Right lobe of liver (tissue), 6 donors: ENCODE data around the gene WDFY1. TPM values are rescaled to one million over a fixed set of nuclear protein-coding genes. Genes with fewer than 3 reads are reported as not detected.
A peak's percentile ranks its signal among the peaks of the same experiment; 100 is the strongest.

ENCODE experiments used
- ATAC-seq, 4 donors: fragments of 200-7000 bp; cut with Tn5 transposase; one replicate each; pipeline ENCODE4 v1.9.1; 2020; ENCODE audit warnings: mild to moderate bottlenecking in 4 of 4, moderate library complexity in 4 of 4
- DNase-seq, 3 donors: peaks; one replicate each; pipeline ENCODE4 v3.0.0-alpha.2; 2020
- H3K27ac ChIP-seq, 3 donors: fragments of 200-600 bp; one replicate each; pipeline ENCODE4 v1.8.0; 2022
- H3K27me3 ChIP-seq, 2 donors: fragments of 200-600 bp; one replicate each; pipeline ENCODE4 v1.8.0; 2022
- H3K36me3 ChIP-seq, 4 donors: fragments of 200-600 bp; sonication (generic) in 1 of 4; one replicate each; pipeline versions ENCODE4 v1.5.1 to v1.8.0; 2017 to 2022; ENCODE audit warnings: control low read depth in 1 of 4
- H3K4me1 ChIP-seq, 4 donors: fragments of 200-600 bp; sonication (generic) in 1 of 4; one replicate each; pipeline versions ENCODE4 v1.5.1 to v1.8.0; 2017 to 2022; ENCODE audit warnings: control low read depth in 1 of 4
- H3K4me3 ChIP-seq, 3 donors: fragments of 200-600 bp; one replicate each; pipeline ENCODE4 v1.8.0; 2022
- H3K9me3 ChIP-seq, 4 donors: fragments of 200-600 bp; sonication (generic) in 1 of 4; one replicate each; pipeline versions ENCODE4 v1.5.1 to v1.8.0; 2017 to 2022; ENCODE audit warnings: control low read depth in 1 of 4
- POLR2A ChIP-seq: fragments of 450-650 bp; IDR thresholded peaks from one replicate; pipeline ENCODE4 v1.6.1; 2017; ENCODE audit warnings: antibody characterized with exemption, mild to moderate bottlenecking
- WGBS: methylation state at CpG from one replicate; pipeline ENCODE4 v1.1.6; 2018; ENCODE audit warnings: low coverage, low lambda C conversion rate; ENCODE audit not compliant: insufficient coverage; ENCODE audit errors: missing lambda C conversion rate; 5-methylcytosine and 5-hydroxymethylcytosine counted together
- intact Hi-C, 2 donors: fragments of 100-400 bp; cut with DNase I; formaldehyde crosslinking; loops; one replicate each; pipeline versions ENCODE4 v1.11.2 to v1.14.1; 2022
- total RNA-seq, 6 experiments: library from RNA; depleted of rRNA in 2 of 6; stranded (reverse); fragments of >200 nt in 2 of 6; fragmentation: NEBNext Ultra II Directional in 3 of 6; extraction: Animal tissue kit (Norgen Biotek cat#: 25700) in 3 of 6; gene quantifications; one replicate each; pipeline versions ENCODE4 v1.1.0 to v1.2.4, GENCODE V29; 2016 to 2023
- TF ChIP-seq, protein P1 (sequence below), 4 donors: fragments of 200-600 bp in 3 of 4; fragments of 450-650 bp in 1 of 4; IDR thresholded peaks; one replicate each; pipeline versions ENCODE4 v1.5.1 to v1.8.0; 2016 to 2022; ENCODE audit warnings: antibody characterized with exemption in 4 of 4, mild to moderate bottlenecking in 2 of 4
- donor health status: DM: no; HTN: yes; CAD: no.
- donor health status: DM: no; HTN: no; CAD: no.
- donor health status: DM: no; HTN: no; CAD: no.
- donor health status: DM: no; HTN: yes; CAD: no.
- donor health status: DM: no; HTN: yes; CAD: no.

WDFY1 gene
- total RNA-seq, 6 experiments from 2014 or later: 19.7 to 28.0 (median 21.4) TPM

DNA sequence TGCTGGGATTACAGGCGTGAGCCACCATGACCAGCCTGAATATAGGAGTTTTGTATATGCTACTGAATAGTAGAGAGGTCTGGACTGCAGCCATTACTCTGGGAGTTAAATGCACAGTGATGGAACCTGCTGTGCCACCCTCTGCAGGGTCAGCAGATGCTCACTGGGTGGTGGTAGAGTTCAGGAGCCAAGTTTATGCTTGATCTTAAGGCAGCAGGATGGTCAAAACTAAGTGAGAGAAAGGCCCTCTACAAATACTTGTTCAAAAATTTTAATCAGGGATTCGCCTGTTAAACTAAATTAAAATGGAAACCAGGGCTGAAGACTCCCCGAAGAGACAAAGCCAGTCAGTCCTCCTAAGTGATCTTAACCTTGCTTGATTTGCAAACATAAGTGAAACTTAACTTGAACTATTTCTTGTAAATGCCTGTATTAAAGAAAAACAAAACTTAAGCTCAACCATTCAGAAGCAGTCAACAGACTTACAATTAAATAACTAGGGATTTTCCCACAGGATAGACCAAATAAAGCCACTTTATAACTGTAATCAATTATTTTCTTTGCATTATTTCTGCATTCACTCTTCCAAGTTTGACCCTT, 4.2 kb upstream of the WDFY1 start:
- no peaks in the 10 kb centered on the region for H3K36me3 ChIP-seq
- no peak for ATAC-seq
- TF ChIP-seq, protein P1, sequence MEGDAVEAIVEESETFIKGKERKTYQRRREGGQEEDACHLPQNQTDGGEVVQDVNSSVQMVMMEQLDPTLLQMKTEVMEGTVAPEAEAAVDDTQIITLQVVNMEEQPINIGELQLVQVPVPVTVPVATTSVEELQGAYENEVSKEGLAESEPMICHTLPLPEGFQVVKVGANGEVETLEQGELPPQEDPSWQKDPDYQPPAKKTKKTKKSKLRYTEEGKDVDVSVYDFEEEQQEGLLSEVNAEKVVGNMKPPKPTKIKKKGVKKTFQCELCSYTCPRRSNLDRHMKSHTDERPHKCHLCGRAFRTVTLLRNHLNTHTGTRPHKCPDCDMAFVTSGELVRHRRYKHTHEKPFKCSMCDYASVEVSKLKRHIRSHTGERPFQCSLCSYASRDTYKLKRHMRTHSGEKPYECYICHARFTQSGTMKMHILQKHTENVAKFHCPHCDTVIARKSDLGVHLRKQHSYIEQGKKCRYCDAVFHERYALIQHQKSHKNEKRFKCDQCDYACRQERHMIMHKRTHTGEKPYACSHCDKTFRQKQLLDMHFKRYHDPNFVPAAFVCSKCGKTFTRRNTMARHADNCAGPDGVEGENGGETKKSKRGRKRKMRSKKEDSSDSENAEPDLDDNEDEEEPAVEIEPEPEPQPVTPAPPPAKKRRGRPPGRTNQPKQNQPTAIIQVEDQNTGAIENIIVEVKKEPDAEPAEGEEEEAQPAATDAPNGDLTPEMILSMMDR (IDR thresholded peaks at IDR 0.05): no peak
- TF ChIP-seq POLR2A: no peak
- 64% methylated on average over 2 of the region's 3 CpGs for WGBS
- no peak for DNase-seq
- H3K27ac ChIP-seq: no peak overlapping the region
- H3K4me3 ChIP-seq: no peak overlapping the region
- H3K27me3 ChIP-seq: no peaks in the 10 kb centered on the region
- H3K4me1 ChIP-seq: no peaks in the 10 kb centered on the region
- intact Hi-C loops: no loop called here
- H3K9me3 ChIP-seq: no peaks in the 10 kb centered on the region

DNA sequence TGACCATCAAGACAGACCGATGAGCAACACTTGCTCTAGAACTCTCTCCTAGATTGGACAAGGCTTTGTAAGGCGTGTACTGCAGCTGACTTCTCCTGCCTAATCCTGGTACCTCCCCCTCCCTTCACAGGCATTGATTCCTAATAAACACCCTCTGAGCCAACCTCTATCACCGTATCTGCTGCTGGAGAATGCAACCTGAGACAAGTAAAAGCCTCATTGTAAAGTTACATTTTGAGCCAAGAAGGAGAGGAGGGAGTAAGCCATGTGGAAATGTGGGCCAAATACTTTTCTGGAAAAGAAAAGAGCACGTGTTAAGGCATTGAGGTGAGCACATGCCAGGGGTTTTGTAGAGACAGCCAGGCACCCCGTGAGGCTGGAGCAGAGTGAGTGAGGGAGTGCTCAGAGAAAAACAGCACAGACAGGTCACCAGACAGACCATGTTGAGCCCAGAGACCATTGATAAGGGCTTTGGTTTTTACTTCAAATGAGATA, 2.6 kb upstream of the WDFY1 start:
- DNase-seq (no peak), ATAC-seq (no peak)
- Histone ChIP-seq H3K9me3 (no peaks in the 10 kb centered on the region), H3K27me3 (no peaks in the 10 kb centered on the region), H3K4me1 (peaks cover 0 to 9% (median 0%) of the 10 kb centered on the region in 4 donors), H3K4me3 (no peak overlapping the region), H3K27ac (no peak overlapping the region), H3K36me3 (no peaks in the 10 kb centered on the region)
- TF ChIP-seq POLR2A: no peak
- TF ChIP-seq, protein P1 (IDR thresholded peaks at IDR 0.05): no peak
- WGBS: 68% methylated on average over 5 of the region's 5 CpGs
- intact Hi-C loops: no loop called here

DNA sequence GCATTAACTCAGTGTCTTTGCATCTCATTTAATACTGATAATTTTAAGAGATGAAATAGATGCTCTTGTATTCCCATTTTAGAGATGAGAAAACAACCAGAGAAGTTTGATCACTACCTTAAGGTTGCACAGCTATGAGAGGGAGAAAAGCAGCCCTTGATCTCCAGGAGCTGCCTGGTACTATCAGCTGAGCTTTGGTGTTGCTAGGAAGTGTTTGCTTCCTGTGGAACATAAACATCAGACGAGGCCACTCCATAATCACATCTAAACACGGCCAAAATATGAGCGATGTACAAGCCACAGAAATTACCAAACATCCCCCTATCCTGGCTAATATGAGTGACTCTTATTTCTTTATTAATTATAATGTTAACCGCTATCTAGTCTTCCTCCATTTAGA, 620 bp upstream of the WDFY1 start:
- no peaks in the 10 kb centered on the region for H3K36me3 ChIP-seq
- no peaks in the 10 kb centered on the region for H3K9me3 ChIP-seq
- no peaks in the 10 kb centered on the region for H3K27me3 ChIP-seq
- DNase-seq: no peak
- WGBS: 60% methylated on average over 3 of the region's 4 CpGs
- H3K4me1 ChIP-seq: peaks cover 0 to 9% (median 0%) of the 10 kb centered on the region in 4 donors
- H3K27ac ChIP-seq: no peak overlapping the region
- no peak for ATAC-seq
- no peak overlapping the region for H3K4me3 ChIP-seq
- intact Hi-C loops: no loop called here
- TF ChIP-seq POLR2A: no peak
- TF ChIP-seq, protein P1 (IDR thresholded peaks at IDR 0.05): no peak

DNA sequence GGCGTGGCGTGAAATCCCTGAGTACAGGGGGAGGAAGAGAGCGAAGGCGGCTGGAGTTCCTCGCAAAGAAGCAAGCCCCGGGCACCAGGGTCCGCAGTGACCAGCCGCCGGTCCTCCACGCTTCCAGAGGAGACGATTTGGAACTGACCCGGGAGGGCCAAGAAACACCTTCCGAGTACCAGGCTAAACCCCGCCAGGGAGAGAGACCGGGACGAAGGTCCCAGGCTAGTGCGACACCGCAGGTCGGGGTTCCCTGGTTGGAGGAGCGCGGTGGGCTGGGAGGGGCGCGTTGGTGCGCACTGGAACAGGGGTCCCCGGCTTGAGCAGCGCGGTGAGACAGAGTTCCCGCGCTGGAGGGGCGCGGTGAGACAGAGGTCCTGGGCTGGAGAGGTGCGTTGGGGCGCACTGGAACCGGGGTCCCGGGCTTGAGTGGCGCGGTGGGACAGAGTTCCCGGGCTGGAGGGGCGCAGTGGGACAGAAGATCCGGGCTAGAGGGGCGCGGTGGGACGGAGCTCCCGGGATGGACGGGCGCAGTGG, 901 bp downstream of the WDFY1 start:
- peak; percentile 49 to 74 (median 68) for DNase-seq
- no peaks in the 10 kb centered on the region for H3K9me3 ChIP-seq
- intact Hi-C loops: no loop called here
- no peak for TF ChIP-seq POLR2A
- TF ChIP-seq, protein P1 (IDR thresholded peaks at IDR 0.05): no peak
- peak overlapping the region; percentile 76 to 95 (median 83) for H3K4me3 ChIP-seq
- H3K27me3 ChIP-seq: no peaks in the 10 kb centered on the region
- WGBS: 3% methylated on average over 37 of the region's 46 CpGs
- H3K36me3 ChIP-seq: no peaks in the 10 kb centered on the region
- peak overlapping the region; percentile 90 to 98 (median 95) for H3K27ac ChIP-seq
- peaks cover 0 to 13% (median 0%) of the 10 kb centered on the region in 4 donors for H3K4me1 ChIP-seq
- peak; percentile 53 to 70 (median 66) for ATAC-seq
